Mucosa of rectum (tissue), 2 donors: Measurements from ENCODE around the gene TMEM151B.

Source experiments
- H3K27ac ChIP-seq, 2 donors: one replicate each; pipeline ENCODE4 v1.7.0; 2013; ENCODE audit warnings: inconsistent platforms in 2 of 2, low read depth in 2 of 2, low read length in 2 of 2
- H3K27me3 ChIP-seq, 2 donors: one replicate each; pipeline ENCODE4 v1.7.0; 2013; ENCODE audit warnings: low read length in 2 of 2; ENCODE audit not compliant: control insufficient read depth in 2 of 2, insufficient read depth in 2 of 2
- H3K36me3 ChIP-seq, 2 donors: one replicate each; pipeline ENCODE4 v1.7.0; 2013; ENCODE audit warnings: low read length in 2 of 2; ENCODE audit not compliant: control insufficient read depth in 2 of 2, insufficient read depth in 2 of 2
- H3K4me1 ChIP-seq, 2 donors: one replicate each; pipeline ENCODE4 v1.7.0; 2013; ENCODE audit warnings: low read length in 2 of 2, mild to moderate bottlenecking in 1 of 2; ENCODE audit not compliant: control insufficient read depth in 2 of 2, insufficient read depth in 2 of 2
- H3K4me3 ChIP-seq, 2 donors: one replicate each; pipeline ENCODE4 v1.7.0; 2013; ENCODE audit warnings: low read length in 2 of 2
- H3K9ac ChIP-seq, 2 donors: one replicate each; pipeline ENCODE4 v1.7.0; 2013; ENCODE audit warnings: low read length in 2 of 2, low read depth in 1 of 2, mild to moderate bottlenecking in 1 of 2
- H3K9me3 ChIP-seq, 2 donors: one replicate each; pipeline ENCODE4 v1.7.0; 2013; ENCODE audit warnings: low read length in 2 of 2; ENCODE audit not compliant: control insufficient read depth in 2 of 2
- donor health status: healthy.
- donor health status: Normal muscosa, but diverticular disease.

Gene TMEM151B

DNA sequence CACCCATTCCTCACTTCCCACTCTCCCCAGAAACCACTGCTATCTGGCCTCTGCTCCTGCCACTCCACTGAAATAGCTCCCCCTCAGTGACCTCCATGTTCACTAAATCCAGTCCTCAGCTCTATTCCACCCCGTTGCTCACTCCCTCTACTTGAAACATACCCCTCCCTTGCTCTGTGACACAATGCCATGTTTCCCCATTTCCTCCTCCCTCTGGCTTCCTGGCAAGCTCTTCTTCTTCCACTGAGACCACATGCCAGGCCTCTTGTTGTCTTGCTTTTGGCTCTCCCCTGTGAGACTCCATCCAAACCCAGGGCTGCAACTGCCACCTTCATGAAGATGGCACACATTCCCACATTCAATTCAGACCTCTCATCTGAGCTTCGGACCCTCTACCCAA lies 13.9 kb downstream of the TMEM151B start:
- H3K9ac ChIP-seq, result no peak overlapping the region
- no peak overlapping the region for H3K27ac ChIP-seq
- H3K27me3 ChIP-seq, result peaks cover 16 to 28% of the 10 kb centered on the region in 2 donors
- H3K4me3 ChIP-seq, result no peak overlapping the region
- no peaks in the 10 kb centered on the region for H3K36me3 ChIP-seq
- H3K9me3 ChIP-seq, result no peaks in the 10 kb centered on the region
- no peaks in the 10 kb centered on the region for H3K4me1 ChIP-seq

DNA sequence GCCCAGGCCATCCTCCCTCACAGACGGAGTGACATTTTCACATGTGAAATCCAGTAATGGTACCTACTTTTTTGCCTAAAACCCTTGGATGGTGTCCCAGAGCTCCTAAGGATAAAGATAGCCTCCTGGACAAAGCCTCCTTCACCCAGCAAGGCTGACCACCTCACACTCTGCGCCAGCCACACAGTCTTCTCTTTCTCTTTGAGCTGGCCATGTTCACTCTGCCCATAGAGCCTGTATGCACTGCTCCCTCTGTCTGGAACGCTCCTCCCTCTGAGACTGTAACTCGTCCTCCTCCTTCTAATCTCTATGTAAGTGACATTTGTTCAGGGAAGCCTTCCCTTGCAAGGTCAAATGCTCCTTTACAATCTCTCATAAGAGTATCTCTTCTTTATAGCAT lies 14.6 kb downstream of the TMEM151B start:
- Histone ChIP-seq H3K4me1 (no peaks in the 10 kb centered on the region), H3K27ac (no peak overlapping the region), H3K36me3 (no peaks in the 10 kb centered on the region), H3K9ac (no peak overlapping the region), H3K4me3 (no peak overlapping the region), H3K27me3 (peaks cover 21 to 31% of the 10 kb centered on the region in 2 donors), H3K9me3 (no peaks in the 10 kb centered on the region)

DNA sequence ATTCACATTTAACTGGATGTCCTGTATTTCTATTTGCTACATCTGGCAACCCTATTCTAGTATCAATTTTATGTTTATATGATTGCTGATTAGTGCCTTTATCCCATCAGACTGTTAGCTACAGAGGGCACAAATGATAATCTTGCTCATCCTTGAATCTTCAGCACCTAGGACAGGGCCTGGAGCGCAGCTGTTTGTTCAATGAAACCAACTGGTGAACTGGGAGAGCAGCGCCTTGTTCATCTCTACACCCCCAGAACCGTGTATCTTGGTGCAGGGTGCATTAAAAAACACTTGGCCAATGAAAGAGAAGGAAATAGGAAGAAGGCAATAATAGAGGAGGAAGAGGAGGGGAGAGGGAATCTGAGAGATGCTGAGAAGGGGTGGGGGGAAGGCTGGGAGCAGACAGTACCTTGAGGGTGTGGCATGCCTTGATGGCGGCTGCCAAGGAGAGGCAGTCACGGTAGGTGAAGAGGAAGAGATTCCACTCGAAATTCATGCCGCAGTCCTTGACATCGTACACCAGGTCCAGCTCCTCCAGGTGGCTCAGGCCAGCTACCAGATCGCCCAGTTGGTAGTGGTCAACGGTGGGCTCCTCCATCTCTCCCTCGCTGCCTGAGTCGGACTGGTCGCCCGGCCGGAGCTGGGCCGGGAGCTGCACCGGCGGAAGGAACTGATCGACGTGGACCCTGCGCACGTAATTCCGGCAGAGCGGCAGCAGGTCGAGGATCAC lies 15.5 kb downstream of the TMEM151B start:
- H3K36me3 ChIP-seq, result no peaks in the 10 kb centered on the region
- no peak overlapping the region for H3K9ac ChIP-seq
- no peak overlapping the region for H3K27ac ChIP-seq
- H3K27me3 ChIP-seq, result peaks cover 26 to 28% of the 10 kb centered on the region in 2 donors
- H3K4me1 ChIP-seq, result no peaks in the 10 kb centered on the region
- H3K4me3 ChIP-seq, result no peak overlapping the region
- no peaks in the 10 kb centered on the region for H3K9me3 ChIP-seq

DNA sequence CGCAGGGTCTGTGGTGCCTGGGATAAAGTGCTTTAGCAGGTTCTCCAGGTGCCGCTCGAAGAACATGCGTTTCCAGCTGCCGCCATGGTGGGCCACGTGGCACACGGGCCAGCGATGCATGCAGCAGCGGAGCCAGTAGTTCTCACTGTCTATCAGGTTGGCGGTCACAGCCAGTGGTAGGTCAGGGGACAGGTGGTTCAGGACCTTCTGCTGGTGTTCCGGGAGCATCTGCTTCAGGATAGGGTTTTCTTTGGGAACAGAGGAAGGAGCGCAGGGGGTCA lies 16.0 kb downstream of the TMEM151B start:
- Histone ChIP-seq H3K36me3 (no peaks in the 10 kb centered on the region), H3K27me3 (peaks cover 25 to 28% of the 10 kb centered on the region in 2 donors), H3K27ac (no peak overlapping the region), H3K9ac (no peak overlapping the region), H3K4me1 (no peaks in the 10 kb centered on the region), H3K4me3 (no peak overlapping the region), H3K9me3 (no peaks in the 10 kb centered on the region)

DNA sequence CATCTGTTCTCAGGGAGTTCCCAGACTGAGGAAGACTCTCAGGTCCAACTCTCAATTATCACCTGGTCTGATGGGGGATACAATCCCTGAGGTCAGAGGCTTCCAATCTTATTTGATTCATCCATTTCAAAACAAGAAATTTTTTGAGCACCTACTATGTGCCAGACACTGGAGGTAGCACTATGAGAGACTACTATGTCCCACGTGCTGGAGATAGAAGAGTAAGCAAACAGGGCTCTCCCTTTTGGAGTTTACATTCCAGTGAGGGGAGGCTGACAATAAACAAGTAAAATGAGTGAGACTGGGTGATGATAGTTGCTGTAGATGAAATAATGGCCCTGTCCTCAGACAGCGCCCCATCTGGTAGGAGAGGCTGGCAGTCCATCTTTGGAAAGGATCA lies 16.5 kb downstream of the TMEM151B start:
- Histone ChIP-seq H3K36me3 (no peaks in the 10 kb centered on the region), H3K4me1 (no peaks in the 10 kb centered on the region), H3K27me3 (peaks cover 25 to 32% of the 10 kb centered on the region in 2 donors), H3K4me3 (no peak overlapping the region), H3K9me3 (no peaks in the 10 kb centered on the region), H3K27ac (no peak overlapping the region), H3K9ac (no peak overlapping the region)

DNA sequence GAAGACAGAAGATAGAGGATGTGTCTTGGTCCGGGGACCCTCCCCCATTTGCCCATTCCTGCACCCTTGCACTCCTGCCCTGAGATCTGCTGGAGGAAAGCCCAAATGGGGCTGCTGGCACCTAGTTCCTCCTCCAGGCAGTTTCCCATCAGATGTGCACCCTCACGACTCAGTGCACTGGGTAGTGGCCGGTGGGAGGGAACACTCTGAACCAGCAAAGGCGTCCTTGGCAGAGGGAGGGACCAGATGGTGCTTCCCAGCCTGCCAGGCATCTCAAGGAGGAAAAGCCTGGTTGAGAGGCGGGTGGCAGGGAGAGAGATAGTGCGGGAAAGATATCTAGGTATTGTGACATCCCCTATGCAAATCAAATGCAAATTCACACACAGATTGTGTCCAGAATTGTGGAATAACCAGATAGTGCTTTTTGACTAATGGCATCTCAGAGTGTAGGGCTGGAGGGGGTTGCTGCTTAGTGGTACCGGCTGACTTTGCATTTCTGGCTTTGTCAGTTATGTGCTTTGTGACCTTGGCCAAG lies 19.5 kb downstream of the TMEM151B start:
- Histone ChIP-seq H3K9me3 (no peaks in the 10 kb centered on the region), H3K9ac (no peak overlapping the region), H3K4me1 (no peaks in the 10 kb centered on the region), H3K36me3 (no peaks in the 10 kb centered on the region), H3K4me3 (no peak overlapping the region), H3K27ac (no peak overlapping the region), H3K27me3 (peaks cover 26 to 41% of the 10 kb centered on the region in 2 donors)

DNA sequence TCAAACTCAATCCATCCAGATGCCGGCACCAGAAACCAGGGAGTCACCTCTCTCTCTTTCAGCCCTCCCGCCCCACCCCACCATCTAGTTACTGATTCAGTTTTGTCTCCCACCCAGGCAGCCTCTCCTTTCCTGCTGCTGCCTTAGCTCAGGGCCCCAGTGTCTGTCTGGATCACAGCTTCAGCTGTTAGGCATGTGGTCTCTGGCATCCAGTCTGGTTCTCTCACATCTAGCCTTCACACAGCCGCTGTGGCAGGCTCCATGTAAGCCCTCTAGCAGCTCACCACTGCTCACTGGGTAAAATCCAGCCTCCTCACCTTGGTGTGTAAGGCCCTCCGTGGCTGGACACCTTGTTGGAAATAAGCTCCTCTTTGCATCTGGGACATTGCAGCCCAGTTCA lies 21.6 kb downstream of the TMEM151B start:
- Histone ChIP-seq H3K27me3 (peaks cover 45% of the 10 kb centered on the region in 2 donors), H3K9me3 (no peaks in the 10 kb centered on the region), H3K27ac (no peak overlapping the region), H3K9ac (no peak overlapping the region), H3K36me3 (no peaks in the 10 kb centered on the region), H3K4me3 (no peak overlapping the region), H3K4me1 (no peaks in the 10 kb centered on the region)

DNA sequence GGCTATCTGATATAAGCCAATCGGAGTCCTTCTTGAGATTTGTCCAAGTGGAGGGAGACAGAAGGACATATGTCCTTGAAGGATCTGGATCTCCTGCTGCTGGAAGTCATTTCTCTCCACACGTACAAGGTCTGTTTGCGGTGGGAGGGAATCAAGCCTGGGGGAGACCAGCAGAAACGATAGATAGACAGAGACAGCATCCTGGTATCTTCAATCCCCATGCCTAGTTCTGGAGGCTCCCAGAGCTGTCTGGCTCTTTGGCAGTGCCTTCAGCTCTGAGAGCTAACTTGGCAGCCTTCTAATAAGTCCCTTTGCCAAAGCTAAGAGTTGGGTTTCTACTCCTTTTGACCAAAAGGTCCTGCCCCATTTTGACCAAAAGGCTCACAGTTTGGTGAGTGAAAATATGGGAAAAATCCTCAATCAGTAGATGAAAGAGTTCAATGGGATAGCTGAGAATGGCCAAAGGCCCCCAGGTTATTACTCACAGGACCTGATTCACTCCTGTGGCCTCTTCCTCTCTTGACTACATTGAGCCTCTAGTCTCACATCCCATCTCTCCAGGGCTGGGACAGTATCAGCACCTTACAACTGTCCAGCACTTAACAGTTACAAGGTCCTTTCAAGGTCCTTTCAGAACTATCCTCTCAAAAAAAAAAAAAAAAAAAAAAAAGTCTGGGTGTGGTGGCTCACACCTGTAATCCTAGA lies 22.6 kb downstream of the TMEM151B start:
- Histone ChIP-seq H3K9ac (no peak overlapping the region), H3K36me3 (no peaks in the 10 kb centered on the region), H3K4me1 (peaks cover 5% of the 10 kb centered on the region in 2 donors), H3K27me3 (peaks cover 44 to 52% of the 10 kb centered on the region in 2 donors), H3K9me3 (no peaks in the 10 kb centered on the region), H3K4me3 (no peak overlapping the region), H3K27ac (no peak overlapping the region)

DNA sequence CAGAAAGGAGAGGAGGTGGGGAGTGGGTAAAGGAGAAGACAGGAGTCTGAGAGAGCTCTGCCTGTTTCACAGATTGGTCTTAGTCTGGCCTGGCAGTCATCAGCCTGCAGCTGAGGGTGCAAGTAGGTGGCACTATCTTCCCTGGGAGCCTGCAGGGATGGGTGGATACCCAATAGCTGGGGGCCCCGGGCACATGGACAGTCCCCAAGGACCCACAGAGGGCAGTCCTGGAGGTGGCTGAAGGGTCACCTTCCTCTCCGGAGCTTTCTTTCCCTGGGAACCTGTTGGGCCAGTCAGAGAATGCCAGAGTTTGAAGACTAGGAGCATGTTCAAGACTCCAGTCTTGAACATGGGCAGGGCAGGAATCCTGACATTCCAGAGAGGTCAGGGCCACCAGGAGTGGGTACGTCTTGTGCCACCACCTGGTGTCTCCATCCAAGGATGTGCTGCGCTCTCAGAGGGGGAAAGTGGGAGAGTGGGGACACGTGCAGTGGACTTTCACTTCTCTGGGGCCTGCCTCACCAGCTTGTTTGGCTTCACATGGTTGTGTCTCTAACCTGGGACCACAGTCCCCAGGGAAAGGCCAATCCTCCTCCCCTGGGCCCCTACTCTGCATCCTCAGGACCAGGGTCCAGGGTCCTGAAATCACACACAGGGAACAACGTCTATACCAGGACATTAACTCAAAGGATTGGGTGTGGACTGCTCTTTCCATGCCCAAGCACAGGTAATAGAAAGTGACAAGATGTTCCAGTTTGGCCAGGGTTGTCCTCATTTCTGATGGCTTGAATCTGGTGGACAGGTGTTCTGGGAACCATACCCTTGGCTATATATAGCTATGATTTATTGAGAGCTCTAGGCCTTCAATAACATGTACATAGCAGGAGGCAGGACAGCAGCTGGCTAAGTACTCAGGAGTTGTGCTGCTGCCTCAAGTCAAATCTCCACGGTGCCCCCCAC lies 24.9 kb downstream of the TMEM151B start:
- no peak overlapping the region for H3K9ac ChIP-seq
- no peak overlapping the region for H3K27ac ChIP-seq
- H3K9me3 ChIP-seq, result no peaks in the 10 kb centered on the region
- H3K36me3 ChIP-seq, result peaks cover 0 to under 1% of the 10 kb centered on the region in 2 donors
- no peak overlapping the region for H3K4me3 ChIP-seq
- peaks cover 5 to 8% of the 10 kb centered on the region in 2 donors for H3K4me1 ChIP-seq
- peaks cover 41 to 49% of the 10 kb centered on the region in 2 donors for H3K27me3 ChIP-seq
